GM19455 (cell line): ENCODE data around the gene RNF141.

Experiments used
- ATAC-seq: cut with Tn5 transposase; IDR thresholded peaks from one replicate; pipeline ENCODE4 v1.9.1; 2021; ENCODE audit not compliant: unreplicated experiment

The RNF141 gene

DNA sequence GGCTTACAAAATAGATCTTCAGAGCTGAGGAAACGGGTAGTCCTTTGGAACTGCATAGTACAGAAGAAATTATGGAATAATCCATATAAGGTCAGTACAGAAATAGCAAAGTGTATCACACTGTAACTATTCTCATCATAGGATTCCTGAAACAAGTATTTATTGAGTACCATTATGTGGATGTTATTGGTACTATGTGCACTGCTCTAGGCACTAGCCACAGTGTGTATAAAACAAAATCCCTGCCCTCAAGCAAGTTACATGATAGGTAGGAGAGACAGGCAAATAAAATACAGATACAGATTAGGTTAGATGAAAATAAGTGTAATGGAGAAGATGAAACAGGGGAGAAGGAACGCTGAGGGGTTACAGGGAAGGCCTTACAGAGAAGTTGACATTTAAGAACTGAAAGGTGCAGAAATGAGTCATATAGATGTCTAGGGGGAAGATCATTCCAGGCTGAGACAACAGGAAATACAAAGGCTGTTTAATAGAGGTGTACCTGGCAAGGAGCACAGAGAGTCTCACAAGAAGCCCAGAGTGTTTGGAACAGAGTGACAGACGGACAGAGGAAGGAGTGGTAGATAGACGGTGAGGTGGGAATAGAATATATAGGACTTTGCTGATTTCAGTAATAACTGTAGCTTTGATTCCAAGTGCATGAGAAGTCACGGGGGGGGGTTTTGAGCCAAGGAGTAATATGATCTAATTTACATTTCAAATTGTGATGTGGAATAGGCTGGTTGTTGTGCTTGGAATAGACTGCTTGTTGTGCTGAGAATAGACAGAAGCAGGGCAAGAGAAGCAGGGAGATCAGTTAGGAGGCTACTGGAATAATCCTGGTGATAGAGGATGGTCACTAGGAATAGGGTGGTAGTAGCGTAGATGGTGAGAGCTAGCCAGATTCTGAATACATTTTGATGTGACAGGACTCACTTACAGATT, 13.7 kb downstream of the RNF141 start:
- ATAC-seq = no peak

DNA sequence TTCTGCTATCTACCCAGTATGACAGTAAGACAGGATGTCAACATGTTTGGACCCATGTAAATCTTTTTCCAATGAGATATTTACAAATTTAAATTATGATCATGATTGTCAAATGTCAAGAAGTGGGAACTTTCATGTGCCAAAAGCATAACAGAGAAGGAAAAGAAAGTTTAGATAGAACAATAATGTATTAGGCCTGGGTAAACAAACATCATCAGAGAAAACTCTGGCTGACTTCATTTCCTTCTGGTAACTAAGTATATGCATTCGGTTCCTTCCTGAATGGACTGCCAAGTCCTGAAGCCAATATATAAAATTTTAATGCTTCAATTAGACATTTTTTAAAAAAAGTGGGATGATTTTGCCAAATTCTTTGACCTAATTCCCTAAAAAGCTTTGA, 16.5 kb downstream of the RNF141 start:
- ATAC-seq = no peak

GRCh38 chr11:10522921-10523320, 18.1 kb downstream of the RNF141 start:
- no peak for ATAC-seq

- ATAC-seq = no peak
Observed at GRCh38 chr11:10522276-10522675, 18.7 kb downstream of the RNF141 start.

DNA sequence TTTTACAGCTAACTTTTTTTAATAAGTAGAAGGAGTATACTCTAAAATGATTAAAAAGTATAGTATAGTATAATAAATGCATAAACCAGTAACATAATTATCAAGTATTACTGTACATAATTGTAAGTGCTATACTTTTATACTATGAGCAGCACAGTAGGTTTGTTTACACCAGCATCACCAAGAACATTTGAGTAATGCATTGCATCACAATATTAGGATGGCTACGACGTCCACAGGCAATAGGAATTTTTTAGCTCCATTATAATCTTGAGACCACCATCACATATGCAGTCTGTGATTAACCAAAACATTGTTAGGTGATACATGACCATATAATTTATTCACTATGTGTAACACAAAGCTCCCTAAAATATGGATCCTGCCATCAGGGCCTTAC, 20.4 kb downstream of the RNF141 start:
- ATAC-seq = no peak

DNA sequence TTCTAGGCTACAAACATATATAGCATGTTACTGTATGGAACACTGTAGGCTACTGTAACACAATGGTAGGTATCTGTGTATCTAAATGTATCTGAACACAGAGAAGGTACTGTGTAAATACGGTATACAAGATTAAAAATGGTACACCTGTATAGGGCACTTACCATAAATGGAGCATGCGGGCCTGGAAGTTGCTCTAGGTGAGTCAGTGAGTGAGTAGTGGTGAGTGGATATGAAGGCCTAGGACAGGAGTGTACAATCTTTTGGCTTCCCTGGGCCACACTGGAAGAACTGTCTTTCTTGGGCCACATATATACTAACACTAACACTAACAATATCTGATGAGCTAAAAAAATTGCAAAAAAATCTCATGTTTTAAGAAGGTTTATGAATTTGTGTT, 21.4 kb downstream of the RNF141 start:
- ATAC-seq = no peak

DNA sequence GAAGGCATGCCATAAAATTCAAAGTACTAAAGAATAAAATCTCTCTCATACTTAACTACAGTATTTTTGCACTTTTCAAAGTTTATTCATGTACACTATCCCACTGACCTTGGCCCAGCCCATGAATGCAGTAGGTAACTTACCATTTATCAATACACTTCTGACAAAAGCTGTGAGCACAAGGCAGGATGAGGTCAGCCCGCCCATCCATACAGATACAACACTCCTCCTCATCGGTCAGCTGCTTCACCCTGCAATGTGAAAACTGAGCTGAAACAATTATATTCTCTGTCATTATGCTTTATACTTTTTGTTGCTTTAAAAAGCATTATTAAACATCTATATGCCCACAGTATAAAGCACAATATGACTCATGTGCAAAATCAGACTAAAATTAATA, 22.1 kb downstream of the RNF141 start:
- ATAC-seq = no peak

- no peak for ATAC-seq
Observed at GRCh38 chr11:10518123-10518522, 22.9 kb downstream of the RNF141 start.

- ATAC-seq = no peak
Observed at GRCh38 chr11:10515418-10515817, 25.6 kb downstream of the RNF141 start.

- no peak for ATAC-seq
Observed at GRCh38 chr11:10514709-10515108, 26.3 kb downstream of the RNF141 start.

DNA sequence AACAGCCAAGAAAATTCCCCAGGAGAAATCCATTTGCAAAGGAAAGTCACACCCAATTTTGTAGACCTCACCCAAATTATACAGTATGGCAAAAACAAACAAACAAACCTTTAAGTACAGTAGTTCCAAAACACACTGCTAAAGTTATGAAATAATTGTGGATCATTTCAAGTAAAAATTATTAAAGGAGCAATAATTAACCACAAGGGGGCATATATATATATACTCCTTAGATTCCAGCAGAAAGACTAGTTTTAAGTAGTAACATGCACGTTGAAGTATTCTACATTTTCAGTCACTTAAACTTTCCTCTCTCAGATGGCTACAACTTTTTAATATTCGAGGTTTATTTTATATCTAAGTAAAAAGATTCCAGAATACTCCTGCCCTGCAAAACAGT, 26.8 kb downstream of the RNF141 start:
- ATAC-seq = no peak

GRCh38 chr11:10511181-10511621, 29.8 kb downstream of the RNF141 start:
- ATAC-seq = no peak

- ATAC-seq = no peak
Observed at GRCh38 chr11:10506008-10506370, 35.0 kb downstream of the RNF141 start.

GRCh38 chr11:10505278-10506007, 35.5 kb downstream of the RNF141 start:
- ATAC-seq = no peak

DNA sequence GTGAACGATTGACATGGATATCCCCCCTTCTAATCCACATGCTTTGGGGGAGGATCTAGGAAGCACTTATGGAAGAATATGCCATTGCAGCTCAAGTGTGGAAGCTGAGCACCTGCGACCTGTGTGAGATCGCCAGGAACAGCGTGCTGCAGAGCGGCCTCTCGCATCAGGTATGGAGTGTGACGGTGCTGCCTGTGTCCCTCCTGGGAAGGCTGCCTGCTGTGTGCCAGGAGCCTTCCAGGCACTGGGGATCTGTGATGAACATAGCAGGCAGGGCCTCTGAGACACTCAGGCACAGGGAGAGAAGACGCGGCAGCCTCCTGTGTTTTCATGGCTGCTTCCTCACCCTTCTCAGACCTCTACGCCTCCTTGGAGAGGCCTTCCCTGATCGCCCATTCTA, 36.5 kb downstream of the RNF141 start:
- no peak for ATAC-seq

DNA sequence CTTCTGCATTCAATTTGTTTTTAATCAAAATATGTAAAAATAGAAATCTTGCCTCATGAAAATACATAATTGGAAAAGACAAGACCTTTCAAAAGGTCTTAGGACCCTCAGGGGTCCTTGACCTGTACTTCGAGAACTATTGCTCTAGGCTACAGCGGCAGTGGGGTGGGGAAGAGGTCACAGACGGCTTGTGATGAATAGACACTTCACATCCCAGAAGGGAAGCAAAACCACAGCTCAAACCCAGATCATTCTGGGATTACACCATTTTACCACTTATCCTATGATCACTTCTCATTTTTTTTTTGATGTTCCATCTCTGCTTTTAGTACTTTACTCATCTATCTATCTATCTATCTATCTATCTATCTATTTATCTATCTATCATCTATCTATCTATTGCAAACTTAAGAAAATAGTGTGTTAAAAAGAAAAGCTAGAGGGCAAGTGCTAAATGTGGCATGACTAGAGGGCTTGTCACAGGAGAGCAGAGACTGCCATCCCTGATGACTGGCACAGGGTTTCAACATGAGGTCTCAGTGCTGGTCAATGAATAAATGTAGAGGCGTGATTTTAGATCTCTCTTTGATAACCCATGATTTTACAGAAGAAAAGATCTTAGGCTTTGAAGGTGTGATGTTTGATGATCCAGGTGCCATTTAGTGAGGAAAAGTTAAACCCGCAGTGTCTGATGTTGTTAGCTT, 37.1 kb downstream of the RNF141 start:
- no peak for ATAC-seq

DNA sequence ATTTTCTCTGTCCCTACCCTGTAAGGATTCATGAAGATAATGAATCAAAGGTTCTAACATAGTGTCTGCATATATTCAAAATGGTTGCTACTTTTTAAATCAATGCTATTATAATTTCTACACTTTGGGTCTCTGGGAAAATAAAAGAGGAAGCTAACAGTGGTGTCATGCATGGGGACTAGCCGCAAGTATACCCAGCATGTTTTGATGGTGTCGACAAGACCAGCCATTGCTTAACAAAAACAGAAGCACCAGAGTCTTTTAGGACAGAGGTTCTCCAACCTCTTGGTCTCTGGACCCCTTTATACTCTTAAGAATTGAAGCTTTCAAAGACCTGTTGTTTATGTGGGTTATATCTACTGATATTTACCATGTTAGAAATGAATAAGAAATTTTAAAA, 37.8 kb downstream of the RNF141 start:
- no peak for ATAC-seq

- ATAC-seq = no peak
Observed at GRCh38 chr11:10502770-10503169, 38.2 kb downstream of the RNF141 start.

GRCh38 chr11:10502065-10502680, 38.8 kb downstream of the RNF141 start:
- no peak for ATAC-seq

DNA sequence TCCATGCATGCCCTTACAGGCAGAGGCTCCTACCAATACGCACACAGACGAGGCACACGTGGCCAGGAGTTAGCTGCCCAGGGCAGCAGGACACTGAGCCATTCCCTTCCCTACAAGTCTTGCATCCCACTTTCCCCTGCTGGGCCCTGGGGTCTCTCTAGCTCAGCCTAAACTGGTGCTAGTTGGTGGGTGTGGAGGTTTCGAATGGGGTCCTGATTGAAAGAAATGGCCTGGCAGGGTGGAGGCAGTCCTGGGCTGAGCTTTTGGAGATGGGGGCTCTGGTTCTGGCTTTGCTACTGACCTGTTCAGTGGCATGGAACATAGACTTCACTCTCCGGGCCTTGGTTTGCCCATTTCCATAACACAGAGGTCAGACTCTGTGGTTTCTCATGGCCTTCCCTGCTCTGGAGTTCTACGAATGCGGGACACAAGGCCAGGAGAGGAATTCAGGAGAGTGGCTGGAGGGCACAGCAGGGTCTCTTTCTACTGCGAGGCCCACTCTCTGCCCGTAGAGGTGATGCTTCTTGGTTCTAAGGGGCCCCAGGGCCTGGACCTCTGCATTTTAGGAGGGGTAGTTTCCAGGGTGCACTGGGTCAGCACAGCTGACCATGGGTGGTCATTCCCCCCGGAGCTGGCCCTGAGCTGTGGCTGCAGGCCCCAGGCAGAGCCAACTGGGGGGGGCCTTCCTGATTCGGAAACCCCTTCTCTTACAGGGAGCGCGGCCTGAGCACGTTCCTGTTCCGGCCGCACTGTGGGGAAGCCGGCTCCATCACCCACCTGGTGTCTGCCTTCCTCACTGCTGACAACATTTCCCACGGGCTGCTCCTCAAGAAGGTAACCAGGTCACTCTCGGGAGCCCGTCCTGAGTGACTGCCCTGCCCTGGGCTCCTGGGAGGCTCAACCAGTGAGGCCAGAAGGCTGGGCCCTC, 40.0 kb downstream of the RNF141 start:
- no peak for ATAC-seq
